IgD-negative memory B cell (primary cell): Measurements from ENCODE around the gene NLRP8. TPM values are rescaled to one million over a fixed set of nuclear protein-coding genes. Genes with fewer than 3 reads are reported as not detected.
"Not testable (repeated sequence)": the region's sequence is repeated elsewhere in the genome, so short reads cannot be mapped to it uniquely, and the experiment has no call there.

Source experiments
- H3K27ac Mint-ChIP-seq, 3 donors: one replicate each; pipeline ENCODE4 v1.8.0; 2020 to 2022; ENCODE audit warnings: mild to moderate bottlenecking in 3 of 3, mixed read lengths in 3 of 3, moderate library complexity in 1 of 3
- H3K27me3 Mint-ChIP-seq: one replicate; pipeline ENCODE4 v1.8.0; 2021; ENCODE audit warnings: mixed read lengths
- H3K36me3 Mint-ChIP-seq: one replicate; pipeline ENCODE4 v1.8.0; 2020; ENCODE audit warnings: mild to moderate bottlenecking, mixed read lengths
- H3K4me1 Mint-ChIP-seq, 3 donors: one replicate each; pipeline ENCODE4 v1.8.0; 2020 to 2022; ENCODE audit warnings: mixed read lengths in 3 of 3, mild to moderate bottlenecking in 1 of 3
- H3K4me3 Mint-ChIP-seq, 4 donors: one replicate each; pipeline ENCODE4 v1.8.0; 2020 to 2022; ENCODE audit warnings: mild to moderate bottlenecking in 4 of 4, mixed read lengths in 4 of 4, moderate library complexity in 3 of 4
- H3K9me3 Mint-ChIP-seq, 3 donors: one replicate each; pipeline ENCODE4 v1.8.0; 2020 to 2021; ENCODE audit warnings: mixed read lengths in 3 of 3, mild to moderate bottlenecking in 1 of 3
- polyA plus RNA-seq: library from polyadenylated mRNA; unstranded; fragments of 300-500 nt; fragmentation: Illumina TruSeq; gene quantifications from one replicate; pipeline ENCODE4 v1.2.3, GENCODE V29; 2021

Gene NLRP8
- polyA plus RNA-seq, 1 donor from 2014 or later = not detected

GRCh38 chr19:56020355-56020975 lies 72.8 kb downstream of the NLRP8 start:
- H3K4me1 Mint-ChIP-seq, H3K27ac Mint-ChIP-seq, H3K36me3 Mint-ChIP-seq, H3K27me3 Mint-ChIP-seq, H3K4me3 Mint-ChIP-seq: not testable (repeated sequence)
- H3K9me3 Mint-ChIP-seq = peaks cover 0 to 13% (median 11%) of the 10 kb centered on the region in 3 donors

- no peaks in the 10 kb centered on the region for H3K4me1 Mint-ChIP-seq
- H3K36me3 Mint-ChIP-seq = no peaks in the 10 kb centered on the region
- H3K27me3 Mint-ChIP-seq = peaks cover 3% of the 10 kb centered on the region
- no peak overlapping the region for H3K27ac Mint-ChIP-seq
- H3K4me3 Mint-ChIP-seq = no peak overlapping the region
- H3K9me3 Mint-ChIP-seq = peaks cover 0 to 10% (median 7%) of the 10 kb centered on the region in 3 donors
Measured at GRCh38 chr19:56026769-56027168, 79.1 kb downstream of the NLRP8 start.

Other genes with a start within 250 kb of the NLRP8 start
- gene NLRP9, start 209.4 kb upstream of the NLRP8 start, polyA plus RNA-seq = not detected
- not detected for gene RFPL4A, start 188.7 kb upstream of the NLRP8 start, polyA plus RNA-seq
- not detected for gene RFPL4AL1, start 178.7 kb upstream of the NLRP8 start, polyA plus RNA-seq
- 0.20 TPM for gene NLRP11, start 115.8 kb upstream of the NLRP8 start, polyA plus RNA-seq
- gene NLRP4, start 111.3 kb upstream of the NLRP8 start, polyA plus RNA-seq = not detected
- not detected for gene NLRP13, start 15.5 kb upstream of the NLRP8 start, polyA plus RNA-seq
- gene NLRP5, start 38.9 kb downstream of the NLRP8 start, polyA plus RNA-seq = not detected
- 2.8 TPM for gene ZNF787, start 173.5 kb downstream of the NLRP8 start, polyA plus RNA-seq
- gene ZNF444, start 193.5 kb downstream of the NLRP8 start, polyA plus RNA-seq = 19.5 TPM
- not detected for gene GALP, start 228.2 kb downstream of the NLRP8 start, polyA plus RNA-seq
- 0.10 TPM for gene ZSCAN5B, start 250.0 kb downstream of the NLRP8 start, polyA plus RNA-seq